H7 (cell line): Measurements from ENCODE around the gene TESK2. TPM values are rescaled to one million over a fixed set of nuclear protein-coding genes. Genes with fewer than 3 reads are reported as not detected.
"Not testable (repeated sequence)": the region's sequence is repeated elsewhere in the genome, so short reads cannot be mapped to it uniquely, and the experiment has no call there.

Experiments used
- DNase-seq: peaks from one replicate; pipeline ENCODE4 v3.0.0; 2012
- H3K27me3 ChIP-seq: 2 replicates; pipeline ENCODE4 v1.6.0; 2011; ENCODE audit warnings: mild to moderate bottlenecking, low read length; ENCODE audit not compliant: control insufficient read depth, insufficient read depth
- H3K36me3 ChIP-seq: replicated peaks from 2 replicates; pipeline ENCODE4 v1.5.1; 2011; ENCODE audit warnings: low read length; ENCODE audit not compliant: control insufficient read depth, insufficient read depth
- H3K4me3 ChIP-seq: 2 replicates; pipeline ENCODE4 v1.5.1; 2011; ENCODE audit warnings: low read depth, mild to moderate bottlenecking, control low read depth, low read length, moderate library complexity; ENCODE audit not compliant: insufficient read depth
- total RNA-seq: library from RNA; depleted of rRNA; stranded (reverse); fragments of >200 nt; shearing (Covaris generic); gene quantifications from 2 replicates; pipeline ENCODE4 v1.2.3, GENCODE V29; 2014

TESK2 gene
- total RNA-seq, 1 experiment from 2014 or later = 14.5 TPM

DNA sequence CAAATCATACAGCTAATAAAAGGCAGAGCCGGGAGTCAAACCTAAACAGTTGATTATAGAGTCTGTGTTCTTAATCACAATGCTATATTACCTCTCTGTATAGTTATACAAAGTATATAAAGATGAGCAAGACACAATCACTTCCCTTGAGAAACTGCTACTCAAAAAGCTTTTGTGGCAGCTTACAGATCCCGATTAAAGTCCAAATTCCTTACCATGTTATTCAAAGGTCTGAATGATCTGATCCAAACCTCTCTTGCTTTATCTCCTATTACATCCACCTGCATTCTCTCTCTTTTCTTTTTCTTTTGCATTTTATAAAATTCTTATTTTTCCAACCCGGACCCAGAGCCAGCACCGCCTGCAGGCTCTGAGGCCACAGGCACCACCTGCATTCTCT lies 93.7 kb downstream of the TESK2 start:
- no peak overlapping the region for H3K4me3 ChIP-seq
- no peaks in the 10 kb centered on the region for H3K36me3 ChIP-seq
- DNase-seq = no peak
- H3K27me3 ChIP-seq = no peaks in the 10 kb centered on the region

DNA sequence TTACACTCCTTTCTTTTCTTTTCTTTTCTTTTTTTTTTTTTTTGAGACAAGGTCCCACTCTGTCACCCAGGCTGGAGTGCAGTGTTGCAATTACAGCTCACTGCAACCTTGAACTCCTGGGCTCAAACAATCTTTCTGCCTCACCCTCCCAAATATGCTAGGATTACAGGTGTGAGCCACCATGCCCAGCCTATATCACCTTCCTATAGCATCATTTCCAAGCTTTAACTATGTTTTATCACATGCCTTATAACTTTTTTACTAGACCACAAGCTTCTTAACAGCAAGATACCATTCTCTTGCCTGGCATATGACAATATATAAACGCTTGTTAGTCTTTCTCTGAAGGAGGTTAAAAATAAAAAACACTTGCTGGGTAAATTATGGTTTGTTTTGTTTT lies 95.4 kb downstream of the TESK2 start:
- Histone ChIP-seq H3K4me3 (no peak overlapping the region), H3K27me3 (no peaks in the 10 kb centered on the region), H3K36me3 (no peaks in the 10 kb centered on the region)
- DNase-seq = no peak

- H3K36me3 ChIP-seq = no peaks in the 10 kb centered on the region
- H3K27me3 ChIP-seq = no peaks in the 10 kb centered on the region
- no peak for DNase-seq
- H3K4me3 ChIP-seq = no peak overlapping the region
Observed at GRCh38 chr1:45395051-45395450, 95.9 kb downstream of the TESK2 start.

GRCh38 chr1:45394342-45394741 lies 96.6 kb downstream of the TESK2 start:
- no peak for DNase-seq
- Histone ChIP-seq H3K27me3 (no peaks in the 10 kb centered on the region), H3K36me3 (no peaks in the 10 kb centered on the region), H3K4me3 (no peak overlapping the region)

GRCh38 chr1:45393718-45394302 lies 97.2 kb downstream of the TESK2 start:
- DNase-seq = no peak
- Histone ChIP-seq H3K27me3 (no peaks in the 10 kb centered on the region), H3K36me3 (no peaks in the 10 kb centered on the region), H3K4me3 (no peak overlapping the region)

- Histone ChIP-seq H3K27me3 (no peaks in the 10 kb centered on the region), H3K36me3 (no peaks in the 10 kb centered on the region), H3K4me3 (no peak overlapping the region)
- DNase-seq = no peak
Observed at GRCh38 chr1:45386219-45386618, 104.7 kb downstream of the TESK2 start.

DNA sequence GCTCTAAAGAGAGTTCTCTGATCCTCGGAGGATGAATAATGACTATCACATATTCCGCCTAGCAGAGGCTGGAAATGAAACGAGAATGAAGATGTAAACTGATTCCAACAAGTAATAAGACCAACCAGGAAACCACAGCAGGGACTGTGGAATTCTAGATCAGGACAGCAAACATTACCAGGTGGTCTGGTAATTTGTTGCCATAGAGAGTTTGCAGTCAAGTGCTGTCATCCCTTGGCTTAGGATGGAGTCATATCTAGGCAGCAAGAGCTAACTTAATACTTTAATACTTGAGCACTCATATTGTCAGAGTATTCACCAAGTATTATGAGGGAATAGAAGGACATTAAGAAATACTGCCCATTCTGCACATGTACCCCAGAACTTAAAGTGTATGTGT lies 105.7 kb downstream of the TESK2 start:
- H3K4me3 ChIP-seq = no peak overlapping the region
- no peak for DNase-seq
- H3K27me3 ChIP-seq = no peaks in the 10 kb centered on the region
- no peaks in the 10 kb centered on the region for H3K36me3 ChIP-seq

GRCh38 chr1:45384213-45384612 lies 106.8 kb downstream of the TESK2 start:
- not testable (repeated sequence) for H3K36me3 ChIP-seq, H3K27me3 ChIP-seq, H3K4me3 ChIP-seq, DNase-seq

GRCh38 chr1:45383191-45383590 lies 107.8 kb downstream of the TESK2 start:
- H3K36me3 ChIP-seq = no peaks in the 10 kb centered on the region
- no peaks in the 10 kb centered on the region for H3K27me3 ChIP-seq
- no peak for DNase-seq
- no peak overlapping the region for H3K4me3 ChIP-seq

DNA sequence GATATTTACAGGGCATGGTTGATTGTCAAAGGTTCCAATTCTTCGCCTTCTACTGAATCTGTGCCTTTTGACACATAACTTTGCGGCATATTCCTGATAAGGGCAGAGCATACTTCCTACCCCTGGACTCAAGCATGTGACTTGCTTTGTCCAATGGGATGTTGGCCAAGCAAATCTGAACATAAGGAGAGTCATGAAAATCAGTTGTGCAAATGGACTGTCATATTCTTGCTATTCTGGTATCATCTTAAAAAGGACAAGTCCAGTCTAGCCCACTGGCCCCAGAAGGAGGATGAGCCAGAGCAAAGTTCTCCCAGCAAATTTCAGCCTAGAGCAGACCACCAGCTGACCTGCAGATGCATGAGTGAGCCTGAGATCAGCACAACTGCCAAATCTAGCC lies 109.7 kb downstream of the TESK2 start:
- no peaks in the 10 kb centered on the region for H3K36me3 ChIP-seq
- no peak for DNase-seq

DNA sequence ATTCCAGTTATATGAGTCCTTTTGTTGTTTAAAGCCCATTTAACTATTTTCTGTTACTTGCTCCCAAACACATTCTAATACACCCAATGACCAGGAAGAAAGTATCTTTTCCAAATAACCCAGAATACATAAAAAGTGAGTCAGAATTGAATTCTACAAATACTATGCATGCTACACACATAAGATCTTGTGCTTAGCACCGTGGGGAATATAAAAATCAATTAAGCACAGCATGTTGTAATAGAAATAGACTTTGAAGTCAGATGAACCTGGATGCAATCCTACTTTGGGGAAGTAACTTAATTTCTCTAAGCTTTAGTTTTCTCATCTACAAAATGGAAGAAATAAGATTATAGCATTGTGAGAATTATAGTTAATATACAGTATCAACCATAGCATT lies 110.2 kb downstream of the TESK2 start:
- Histone ChIP-seq H3K4me3 (no peak overlapping the region), H3K36me3 (no peaks in the 10 kb centered on the region), H3K27me3 (no peaks in the 10 kb centered on the region)
- no peak for DNase-seq

More for the DNA sequence above, 109.7 kb downstream of the TESK2 start:
- H3K27me3 ChIP-seq = no peaks in the 10 kb centered on the region
- H3K4me3 ChIP-seq = no peak overlapping the region

DNA sequence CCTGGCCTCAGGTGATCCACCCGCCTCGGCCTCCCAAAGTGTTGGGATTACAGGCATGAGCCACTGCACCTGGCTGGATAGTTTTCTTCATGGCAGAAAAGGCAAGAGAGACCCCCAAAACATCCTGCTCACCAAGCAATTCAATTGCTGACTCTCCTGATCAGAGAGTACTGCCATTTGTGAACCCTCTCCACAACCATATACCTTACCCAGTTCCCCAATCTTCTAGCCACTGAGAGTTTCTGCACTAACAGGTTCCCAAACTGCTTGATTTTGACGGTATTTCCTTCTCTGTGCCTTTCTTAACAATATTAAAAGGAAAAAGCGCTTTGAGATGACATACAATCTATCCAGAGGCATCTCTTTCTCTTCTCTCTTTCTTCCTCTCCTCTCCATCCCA lies 110.8 kb downstream of the TESK2 start:
- no peaks in the 10 kb centered on the region for H3K36me3 ChIP-seq
- H3K4me3 ChIP-seq = no peak overlapping the region
- DNase-seq = no peak
- no peaks in the 10 kb centered on the region for H3K27me3 ChIP-seq

GRCh38 chr1:45379524-45379923 lies 111.4 kb downstream of the TESK2 start:
- no peak overlapping the region for H3K4me3 ChIP-seq
- no peaks in the 10 kb centered on the region for H3K36me3 ChIP-seq
- DNase-seq = no peak
- H3K27me3 ChIP-seq = no peaks in the 10 kb centered on the region

- DNase-seq = no peak
- Histone ChIP-seq H3K4me3 (no peak overlapping the region), H3K27me3 (no peaks in the 10 kb centered on the region), H3K36me3 (no peaks in the 10 kb centered on the region)
Observed at GRCh38 chr1:45378184-45378583, 112.8 kb downstream of the TESK2 start.

- no peak overlapping the region for H3K4me3 ChIP-seq
- no peaks in the 10 kb centered on the region for H3K36me3 ChIP-seq
- no peak for DNase-seq
- H3K27me3 ChIP-seq = no peaks in the 10 kb centered on the region
Observed at GRCh38 chr1:45375104-45376090, 115.6 kb downstream of the TESK2 start.
